ENCODE results near the gene NF1.
"Not testable (repeated sequence)": the region's sequence is repeated elsewhere in the genome, so short reads cannot be mapped to it uniquely, and the experiment has no call there.

Gene NF1

GRCh38 chr17:31132977-31133376 lies 38.2 kb downstream of the NF1 start:
- no peak for DNase-seq (ENCODE audit: low read depth)

GRCh38 chr17:31134576-31134975 lies 39.8 kb downstream of the NF1 start:
- DNase-seq (ENCODE audit: low read depth), result no peak

GRCh38 chr17:31136319-31136718 lies 41.5 kb downstream of the NF1 start:
- no peak for DNase-seq (ENCODE audit: low read depth)

GRCh38 chr17:31140111-31140510 lies 45.3 kb downstream of the NF1 start:
- DNase-seq (ENCODE audit: low read depth), result no peak

- no peak for DNase-seq (ENCODE audit: low read depth)
Measured at GRCh38 chr17:31144428-31144827, 49.7 kb downstream of the NF1 start.

- no peak for DNase-seq (ENCODE audit: low read depth)
Measured at GRCh38 chr17:31144836-31145235, 50.1 kb downstream of the NF1 start.

GRCh38 chr17:31147507-31148202 lies 52.9 kb downstream of the NF1 start:
- DNase-seq (ENCODE audit: low read depth), result no peak

GRCh38 chr17:31148205-31148604 lies 53.4 kb downstream of the NF1 start:
- no peak for DNase-seq (ENCODE audit: low read depth)

- DNase-seq (ENCODE audit: low read depth), result no peak
Measured at GRCh38 chr17:31152271-31152670, 57.5 kb downstream of the NF1 start.

GRCh38 chr17:31155208-31155810 lies 60.5 kb downstream of the NF1 start:
- DNase-seq (ENCODE audit: low read depth), result no peak

GRCh38 chr17:31156326-31156725 lies 61.5 kb downstream of the NF1 start:
- DNase-seq (ENCODE audit: low read depth), result no peak

GRCh38 chr17:31156864-31157263 lies 62.1 kb downstream of the NF1 start:
- DNase-seq (ENCODE audit: low read depth), result not testable (repeated sequence)

GRCh38 chr17:31158746-31159377 lies 64.1 kb downstream of the NF1 start:
- DNase-seq (ENCODE audit: low read depth), result no peak

GRCh38 chr17:31163091-31163781 lies 68.5 kb downstream of the NF1 start:
- no peak for DNase-seq (ENCODE audit: low read depth)

- no peak for DNase-seq (ENCODE audit: low read depth)
Measured at GRCh38 chr17:31167111-31167510, 72.3 kb downstream of the NF1 start.

GRCh38 chr17:31171701-31172100 lies 76.9 kb downstream of the NF1 start:
- no peak for DNase-seq (ENCODE audit: low read depth)

GRCh38 chr17:31172388-31172787 lies 77.6 kb downstream of the NF1 start:
- no peak for DNase-seq (ENCODE audit: low read depth)

- no peak for DNase-seq (ENCODE audit: low read depth)
Measured at GRCh38 chr17:31174215-31174614, 79.4 kb downstream of the NF1 start.

GRCh38 chr17:31175237-31175636 lies 80.5 kb downstream of the NF1 start:
- no peak for DNase-seq (ENCODE audit: low read depth)

- DNase-seq (ENCODE audit: low read depth), result not testable (repeated sequence)
Measured at GRCh38 chr17:31176143-31176542, 81.4 kb downstream of the NF1 start.

- not testable (repeated sequence) for DNase-seq (ENCODE audit: low read depth)
Measured at GRCh38 chr17:31178951-31179350, 84.2 kb downstream of the NF1 start.

- DNase-seq (ENCODE audit: low read depth), result no peak
Measured at GRCh38 chr17:31195305-31195704, 100.5 kb downstream of the NF1 start.

GRCh38 chr17:31198026-31198425 lies 103.2 kb downstream of the NF1 start:
- DNase-seq (ENCODE audit: low read depth), result no peak
